Neural progenitor cell (in vitro differentiated cells): ENCODE measurements around the gene VSIG10L.

Source experiments
- CTCF ChIP-seq: fragments of 200-600 bp; sonication (generic); IDR thresholded peaks from 2 replicates; pipeline ENCODE4 v1.5.1; 2017; ENCODE audit warnings: antibody characterized with exemption, mild to moderate bottlenecking
- EZH2 ChIP-seq: fragments of 200-600 bp; sonication (generic); IDR thresholded peaks from 2 replicates; pipeline ENCODE4 v1.6.1; 2017; ENCODE audit warnings: antibody characterized with exemption, mild to moderate bottlenecking, moderate library complexity
- EZH2phosphoT487 ChIP-seq: fragments of 200-600 bp; sonication (generic); IDR thresholded peaks from 2 replicates; pipeline ENCODE4 v1.6.1; 2017; ENCODE audit warnings: antibody characterized with exemption

GRCh38 chr19:51337861-51338562 lies 3.9 kb downstream of the VSIG10L start:
- no peak for TF ChIP-seq CTCF
- TF ChIP-seq EZH2, result no peak
- TF ChIP-seq EZH2phosphoT487, result no peak
